Large intestine (tissue), 3 donors: Measurements from ENCODE around the gene NFIC. TPM values are rescaled to one million over a fixed set of nuclear protein-coding genes. Genes with fewer than 3 reads are reported as not detected.
"Not testable (repeated sequence)": the region's sequence is repeated elsewhere in the genome, so short reads cannot be mapped to it uniquely, and the experiment has no call there.

Source experiments
- DNase-seq, 2 donors: peaks; one replicate each; pipeline versions ENCODE4 v3.0.0 to v3.0.0-alpha.2; 2013
- H3K27ac ChIP-seq: one replicate; pipeline ENCODE4 v1.5.1; 2013; ENCODE audit warnings: low read length
- H3K27me3 ChIP-seq: 2 replicates; pipeline ENCODE4 v1.6.1; 2013; ENCODE audit warnings: low read length; ENCODE audit not compliant: control insufficient read depth, insufficient read depth
- H3K36me3 ChIP-seq: 2 replicates; pipeline ENCODE4 v1.6.1; 2013; ENCODE audit warnings: low read length; ENCODE audit not compliant: control insufficient read depth, insufficient read depth
- H3K4me1 ChIP-seq: one replicate; pipeline ENCODE4 v1.6.1; 2013; ENCODE audit warnings: low read length; ENCODE audit not compliant: control insufficient read depth, insufficient read depth
- H3K4me3 ChIP-seq: one replicate; pipeline ENCODE4 v1.5.1; 2013; ENCODE audit warnings: low read length
- H3K9me3 ChIP-seq: one replicate; pipeline ENCODE4 v1.6.1; 2013; ENCODE audit warnings: mild to moderate bottlenecking, low read depth, low read length, moderate library complexity; ENCODE audit not compliant: control insufficient read depth
- WGBS: methylation state at CpG from one replicate; pipeline ENCODE4 v1.1.5; 2013; ENCODE audit warnings: low lambda C conversion rate; ENCODE audit not compliant: insufficient coverage; 5-methylcytosine and 5-hydroxymethylcytosine counted together
- polyA plus RNA-seq: library from polyadenylated mRNA; unstranded; fragments of 120-200 nt; gene quantifications from one replicate; pipeline ENCODE4 v1.2.1, GENCODE V29; 2013

Gene NFIC
- polyA plus RNA-seq, 1 donor = 17.0 TPM

DNA sequence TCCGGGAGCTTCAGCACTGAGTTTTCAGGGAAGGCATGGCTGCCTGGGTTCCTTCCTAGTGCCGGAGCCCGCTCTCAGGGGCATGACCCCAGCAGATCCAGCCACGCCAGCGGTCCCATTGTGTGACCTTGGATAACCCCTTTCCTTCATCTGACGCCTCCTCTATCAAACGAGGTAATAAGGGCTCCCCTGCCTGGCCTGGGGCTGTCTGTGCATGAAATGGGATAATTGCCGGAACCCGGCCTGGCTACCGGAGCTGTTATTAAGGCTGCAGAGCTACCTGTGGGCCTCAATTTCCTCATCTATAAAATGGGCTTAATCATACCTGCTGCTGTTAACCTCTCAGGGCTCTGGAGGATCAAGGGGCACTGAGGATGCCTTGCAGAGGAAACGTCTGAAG lies 18.3 kb upstream of the NFIC start:
- H3K27me3 ChIP-seq = peaks cover 3% of the 10 kb centered on the region
- H3K4me1 ChIP-seq = no peaks in the 10 kb centered on the region
- no peak overlapping the region for H3K27ac ChIP-seq
- no peaks in the 10 kb centered on the region for H3K36me3 ChIP-seq
- H3K4me3 ChIP-seq = no peak overlapping the region
- no peak for DNase-seq
- WGBS = no CpG with 5 or more reads among the region's 11 CpGs
- H3K9me3 ChIP-seq = peaks cover 4% of the 10 kb centered on the region

DNA sequence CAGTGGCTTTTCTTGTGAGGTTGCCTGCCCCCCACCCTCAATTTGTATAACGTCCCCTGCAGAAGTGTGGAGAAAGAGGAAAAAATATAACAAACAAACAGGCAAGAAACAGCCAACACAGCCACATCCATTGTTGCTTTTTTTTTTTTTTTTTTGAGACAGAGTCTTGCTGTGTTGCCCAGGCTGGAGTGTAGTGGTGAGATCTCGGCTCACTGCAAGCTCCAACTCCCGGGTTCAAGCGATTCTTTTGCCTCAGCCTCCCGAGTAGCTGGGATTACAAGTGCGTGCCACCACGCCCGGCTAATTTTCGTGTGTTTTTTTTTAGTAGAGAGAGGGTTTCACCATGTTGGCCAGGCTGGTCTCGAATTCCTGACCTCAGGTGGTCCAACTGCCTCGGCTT lies 17.9 kb upstream of the NFIC start:
- not testable (repeated sequence) for H3K9me3 ChIP-seq, H3K4me1 ChIP-seq, H3K36me3 ChIP-seq, H3K4me3 ChIP-seq, H3K27me3 ChIP-seq, DNase-seq, H3K27ac ChIP-seq
- WGBS = no CpG with 5 or more reads among the region's 11 CpGs

DNA sequence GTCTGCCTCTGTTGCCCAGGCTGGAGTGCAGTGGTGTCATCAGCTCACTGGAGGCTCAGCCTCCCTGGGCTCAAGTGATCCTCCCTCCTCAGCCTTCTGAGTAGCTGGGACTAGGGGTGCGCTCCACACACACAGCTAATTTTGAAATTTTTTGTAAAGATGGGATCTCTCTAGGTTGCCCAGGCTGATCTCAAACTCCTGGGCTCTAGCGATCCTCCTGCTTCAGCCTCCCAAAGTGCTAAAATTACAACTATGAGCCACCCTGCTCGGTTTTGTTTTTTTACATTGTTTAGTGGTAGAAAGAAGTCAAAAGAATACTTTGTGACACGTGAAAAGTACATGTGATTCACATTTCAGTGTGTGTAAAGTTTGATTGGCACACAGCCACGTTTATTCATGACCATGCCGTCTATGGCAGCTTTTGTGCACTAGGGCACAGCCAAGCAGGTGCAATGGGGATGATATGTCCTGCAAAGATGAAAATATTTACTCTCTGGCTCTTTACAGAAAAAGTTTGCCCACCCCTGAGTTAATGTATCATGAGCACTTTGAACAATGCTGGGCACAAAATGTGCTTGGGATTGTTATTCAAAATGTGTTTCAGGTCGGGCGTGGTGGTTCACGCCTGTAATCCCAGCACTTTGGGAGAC lies 16.2 kb upstream of the NFIC start:
- H3K36me3 ChIP-seq = no peaks in the 10 kb centered on the region
- no peak overlapping the region for H3K4me3 ChIP-seq
- H3K27me3 ChIP-seq = peaks cover 3% of the 10 kb centered on the region
- DNase-seq = no peak
- H3K4me1 ChIP-seq = no peaks in the 10 kb centered on the region
- H3K9me3 ChIP-seq = peaks cover under 1% of the 10 kb centered on the region
- WGBS = no CpG with 5 or more reads among the region's 9 CpGs
- no peak overlapping the region for H3K27ac ChIP-seq

DNA sequence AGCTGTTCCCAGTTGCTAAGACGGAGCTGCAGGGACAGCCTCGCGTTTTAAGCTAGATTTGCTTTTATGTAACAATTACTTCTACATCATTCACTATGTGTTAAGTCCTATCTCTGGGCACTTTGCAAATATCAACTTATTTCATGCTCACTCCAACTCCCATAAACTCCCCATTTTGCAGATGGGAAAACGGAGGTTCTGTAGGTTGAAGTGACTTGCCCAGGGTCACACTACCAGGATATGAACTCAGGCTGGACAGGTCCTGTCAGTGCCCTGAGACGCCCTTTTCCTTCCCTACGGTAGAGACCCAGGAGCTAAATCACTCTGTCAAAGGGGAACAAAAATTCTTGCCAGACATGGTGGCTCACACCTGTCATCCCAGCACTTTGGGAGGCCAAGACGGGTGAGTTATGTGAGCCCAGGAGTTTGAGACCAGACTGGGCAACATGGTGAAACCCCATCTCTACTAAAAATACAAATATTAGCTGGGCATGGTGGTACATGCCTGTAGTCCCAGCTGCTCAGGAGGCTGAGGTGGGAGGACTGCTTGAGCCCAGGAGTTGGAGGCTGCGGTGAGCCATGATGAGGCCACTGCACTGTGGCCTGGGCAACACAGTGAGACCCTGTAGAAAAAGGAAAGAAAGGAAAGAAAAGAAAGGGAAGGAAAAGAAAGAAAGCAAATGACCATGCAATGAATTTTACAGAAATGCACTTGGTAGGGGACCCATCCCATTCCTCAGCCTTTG lies 14.5 kb upstream of the NFIC start:
- H3K9me3 ChIP-seq = no peaks in the 10 kb centered on the region
- H3K4me1 ChIP-seq = no peaks in the 10 kb centered on the region
- 100% methylated on average over 1 of the region's 8 CpGs for WGBS
- peaks cover 10% of the 10 kb centered on the region for H3K27me3 ChIP-seq
- no peak overlapping the region for H3K27ac ChIP-seq
- H3K4me3 ChIP-seq = no peak overlapping the region
- no peaks in the 10 kb centered on the region for H3K36me3 ChIP-seq
- no peak for DNase-seq

DNA sequence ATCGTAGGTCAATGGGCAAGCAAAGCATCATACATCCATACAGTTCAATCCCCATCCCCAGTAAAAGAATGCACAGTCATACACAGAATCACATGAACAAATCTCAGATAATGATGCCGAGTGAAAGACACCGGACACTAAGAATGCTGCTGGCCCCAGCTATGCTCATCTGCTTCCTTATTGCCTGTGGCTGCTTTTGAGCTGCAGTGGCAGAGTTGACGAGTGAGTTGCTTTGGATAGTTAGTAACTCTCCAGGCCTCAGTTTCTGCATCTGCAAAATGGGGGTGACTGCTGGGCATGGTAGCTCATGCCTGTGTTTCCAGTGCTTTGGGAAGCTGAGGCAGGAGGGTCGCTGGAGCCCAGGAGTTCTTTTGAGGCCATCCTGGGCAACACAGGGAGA lies 12.9 kb upstream of the NFIC start:
- H3K36me3 ChIP-seq = no peaks in the 10 kb centered on the region
- H3K4me1 ChIP-seq = peaks cover 6% of the 10 kb centered on the region
- H3K4me3 ChIP-seq = no peak overlapping the region
- peaks cover 22% of the 10 kb centered on the region for H3K27me3 ChIP-seq
- WGBS = no CpG with 5 or more reads among the region's 5 CpGs
- no peak for DNase-seq
- H3K9me3 ChIP-seq = no peaks in the 10 kb centered on the region
- H3K27ac ChIP-seq = no peak overlapping the region

DNA sequence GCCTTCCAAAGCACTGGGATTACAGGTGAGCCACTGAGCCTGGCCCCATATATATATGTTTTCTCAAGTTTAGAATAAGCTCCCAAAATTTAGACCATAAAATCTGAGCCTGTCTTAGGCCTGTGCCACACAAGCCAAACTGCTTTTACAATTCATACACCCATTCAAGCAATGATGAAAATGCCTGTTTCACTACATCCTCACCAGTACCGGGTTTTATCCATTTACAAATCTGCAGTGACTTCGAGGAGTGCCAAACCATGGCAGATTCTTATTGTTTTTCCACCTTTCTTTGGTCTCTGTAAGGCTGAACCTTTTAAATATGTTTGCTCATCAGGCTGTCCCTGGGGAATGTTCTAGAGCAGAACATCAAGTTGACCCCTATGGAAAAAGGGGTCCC lies 9.6 kb upstream of the NFIC start:
- DNase-seq = no peak
- Histone ChIP-seq H3K27ac (no peak overlapping the region), H3K4me1 (peaks cover 19% of the 10 kb centered on the region), H3K4me3 (no peak overlapping the region), H3K9me3 (peaks cover 9% of the 10 kb centered on the region), H3K27me3 (peaks cover 40% of the 10 kb centered on the region), H3K36me3 (no peaks in the 10 kb centered on the region)
- no CpG with 5 or more reads among the region's 2 CpGs for WGBS

DNA sequence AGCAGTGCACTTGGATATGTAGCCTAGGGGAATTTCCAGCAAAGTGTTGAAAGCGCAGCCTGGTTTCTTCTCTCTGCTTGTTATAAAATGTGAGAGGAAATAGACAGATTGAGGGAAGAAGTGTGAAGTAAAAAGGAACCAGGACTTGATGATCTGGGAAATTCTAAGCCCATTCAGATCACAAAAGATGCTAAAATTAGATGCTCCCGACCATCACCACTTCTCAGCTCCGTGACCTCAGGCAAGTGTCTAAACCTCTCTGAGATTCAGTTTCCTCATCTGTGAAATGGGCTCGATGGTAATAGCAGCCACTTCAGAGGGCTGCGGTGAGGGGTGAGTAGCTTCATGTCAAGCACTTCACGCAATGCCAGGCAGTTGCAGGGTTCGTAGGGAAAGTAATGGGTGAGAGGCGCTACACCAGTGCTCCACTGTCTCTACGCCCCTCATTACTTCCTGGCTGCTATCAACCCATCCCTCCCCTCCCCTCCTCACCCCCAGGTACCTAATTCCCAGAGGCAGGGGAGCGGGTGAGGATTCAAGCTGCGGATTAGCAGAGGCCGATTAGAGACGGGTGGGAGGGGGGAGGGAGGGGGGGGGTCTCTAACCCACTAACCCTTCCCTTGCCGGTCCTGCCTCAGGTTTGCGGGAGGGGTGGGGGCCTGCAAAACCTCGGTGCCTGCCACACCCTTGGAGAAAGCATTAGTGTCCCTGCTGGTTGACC lies 9.0 kb upstream of the NFIC start:
- no peaks in the 10 kb centered on the region for H3K36me3 ChIP-seq
- H3K27me3 ChIP-seq = peaks cover 46% of the 10 kb centered on the region
- H3K27ac ChIP-seq = no peak overlapping the region
- H3K4me1 ChIP-seq = peaks cover 19% of the 10 kb centered on the region
- no peak overlapping the region for H3K4me3 ChIP-seq
- DNase-seq = no peak
- WGBS = no CpG with 5 or more reads among the region's 16 CpGs
- peaks cover 9% of the 10 kb centered on the region for H3K9me3 ChIP-seq

DNA sequence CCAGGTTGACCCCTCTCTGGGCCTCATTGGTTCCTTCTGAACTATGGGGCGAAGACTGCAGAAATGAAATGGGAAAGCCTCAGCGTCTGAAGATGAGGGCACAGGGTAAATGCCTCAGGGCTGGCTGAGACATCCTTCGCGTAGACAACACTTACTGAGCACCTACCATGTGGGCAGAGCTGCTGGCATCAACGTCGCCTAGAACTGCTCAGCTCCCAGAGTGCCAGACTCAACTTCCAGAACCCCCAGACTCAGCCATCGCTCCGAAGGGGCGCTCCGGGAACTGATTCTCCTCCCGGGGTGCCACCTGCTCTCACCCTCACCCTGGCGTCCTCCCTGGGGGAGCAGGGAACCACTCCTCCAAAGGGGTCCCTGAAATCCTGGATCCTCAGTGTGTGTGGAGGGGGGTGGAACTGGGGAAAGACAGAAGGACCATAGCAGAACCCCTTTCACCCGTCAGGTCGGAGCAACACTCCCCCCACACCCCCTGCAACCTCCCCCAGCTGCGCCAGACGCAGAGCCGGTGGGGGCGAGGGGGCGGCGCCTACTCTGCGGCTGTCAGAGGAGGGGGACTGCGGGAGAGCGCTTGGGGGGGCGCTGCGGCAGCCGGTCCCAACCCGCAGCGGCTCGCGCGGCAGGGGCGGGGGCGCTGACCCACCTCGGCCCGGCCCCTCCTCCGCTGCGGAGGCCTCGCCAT lies 8.2 kb upstream of the NFIC start:
- Histone ChIP-seq H3K27me3 (peaks cover 51% of the 10 kb centered on the region), H3K36me3 (no peaks in the 10 kb centered on the region), H3K27ac (no peak overlapping the region), H3K9me3 (peaks cover 9% of the 10 kb centered on the region), H3K4me3 (peak overlapping the region; percentile 4), H3K4me1 (peaks cover 19% of the 10 kb centered on the region)
- no peak for DNase-seq
- no CpG with 5 or more reads among the region's 38 CpGs for WGBS

DNA sequence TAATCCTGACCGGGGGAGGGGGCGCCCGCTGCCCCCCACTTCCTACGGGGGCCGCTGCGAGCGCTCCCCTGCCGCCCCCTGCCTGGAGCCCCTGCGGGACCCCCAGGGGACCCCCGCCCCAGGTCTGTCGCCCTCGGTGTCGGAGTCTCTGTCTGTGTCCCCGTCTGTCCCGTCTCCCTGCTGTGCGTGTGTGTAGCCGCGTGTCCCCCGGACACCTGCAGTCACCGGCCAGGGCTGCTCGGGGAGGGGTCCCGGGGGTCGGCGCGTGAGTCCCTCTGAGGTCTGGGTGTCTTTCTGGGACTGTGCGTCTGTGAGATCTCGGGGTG lies 7.7 kb upstream of the NFIC start:
- no peak for DNase-seq

More for the DNA sequence above, 7.7 kb upstream of the NFIC start:
- H3K4me1 ChIP-seq = peaks cover 19% of the 10 kb centered on the region
- peak overlapping the region; percentile 51 for H3K27ac ChIP-seq
- no CpG with 5 or more reads among the region's 27 CpGs for WGBS
- H3K27me3 ChIP-seq = peaks cover 56% of the 10 kb centered on the region
- H3K9me3 ChIP-seq = peaks cover 9% of the 10 kb centered on the region
- no peaks in the 10 kb centered on the region for H3K36me3 ChIP-seq
- peak overlapping the region; percentile 59 for H3K4me3 ChIP-seq
